ENCODE results near the gene SOCS7.
A peak's percentile ranks its signal among the peaks of the same experiment; 100 is the strongest.

GRCh38 chr17:38357486-38358123 lies 6.0 kb downstream of the SOCS7 start:
- TF ChIP-seq CTCF (IDR thresholded peaks at IDR 0.05) = no peak
- no peak for TF ChIP-seq POLR2A (IDR thresholded peaks at IDR 0.05)
- no peak for TF ChIP-seq EP300 (IDR thresholded peaks at IDR 0.05; ENCODE audit: low read depth)
- peak in 1 of 3 donors; percentile 25 for TF ChIP-seq POLR2AphosphoS5 (IDR thresholded peaks at IDR 0.05)

All from transverse colon (tissue), 4 donors.